ENCODE data around the gene AMPD3. TPM values are rescaled to one million over a fixed set of nuclear protein-coding genes. Genes with fewer than 3 reads are reported as not detected.

Gene AMPD3
- total RNA-seq, 1 donor from 2014 or later: 3.0 TPM

GRCh38 chr11:10540546-10540914 is 85.5 kb downstream of the AMPD3 start:
- Histone ChIP-seq H3K9ac (peak overlapping the region; percentile 71), H3F3A (ENCODE audit: low read depth) (no peaks in the 10 kb centered on the region), H3K36me3 (no peaks in the 10 kb centered on the region), H3K27me3 (peaks cover 8% of the 10 kb centered on the region), H3K4me3 (peak overlapping the region; percentile 89), H2AFZ (replicated peaks) (peak overlapping the region; percentile 87), H4K20me1 (ENCODE audit: low read depth) (no peaks in the 10 kb centered on the region), H3K4me1 (peaks cover 6% of the 10 kb centered on the region), H3K79me2 (ENCODE audit: low read depth) (peaks cover 12% of the 10 kb centered on the region), H3K4me2 (peak overlapping the region; percentile 94), H3K27ac (no peak overlapping the region), H3K9me3 (ENCODE audit: low read depth) (no peaks in the 10 kb centered on the region)
- Mint-ChIP-seq H3K4me3 (peak overlapping the region; percentile 93), H3K27ac (no peak overlapping the region), H3K9me3 (no peaks in the 10 kb centered on the region), H3K36me3 (no peaks in the 10 kb centered on the region), H3K27me3 (ENCODE audit: insufficient read depth, low read depth) (peaks cover 2% of the 10 kb centered on the region), H3K4me1 (peaks cover 14% of the 10 kb centered on the region)
- no peak for TF ChIP-seq EZH2phosphoT487 (IDR thresholded peaks at IDR 0.05)
- TF ChIP-seq CTCF (IDR thresholded peaks at IDR 0.05): no peak
- no peak for TF ChIP-seq EZH2 (IDR thresholded peaks at IDR 0.05)
- peak; percentile 74 for DNase-seq (ENCODE audit: low spot score)

- Mint-ChIP-seq H3K36me3 (no peaks in the 10 kb centered on the region), H3K4me1 (peaks cover 14% of the 10 kb centered on the region), H3K9me3 (no peaks in the 10 kb centered on the region), H3K27ac (peak within 1 kb of the TSS; percentile 81), H3K4me3 (peak within 1 kb of the TSS; percentile 93), H3K27me3 (ENCODE audit: insufficient read depth, low read depth) (peaks cover 2% of the 10 kb centered on the region)
- no peaks in the 10 kb centered on the region for H3K36me3 ChIP-seq
- peak within 1 kb of the TSS; percentile 71 for H3K9ac ChIP-seq
- H3K4me2 ChIP-seq: peak within 1 kb of the TSS; percentile 94
- H3K4me1 ChIP-seq: peaks cover 6% of the 10 kb centered on the region
- no peaks in the 10 kb centered on the region for H4K20me1 ChIP-seq (ENCODE audit: low read depth)
- H3K79me2 ChIP-seq (ENCODE audit: low read depth): peaks cover 12% of the 10 kb centered on the region
- TF ChIP-seq EZH2 (IDR thresholded peaks at IDR 0.05) (no peak), EZH2phosphoT487 (IDR thresholded peaks at IDR 0.05) (no peak), CTCF (IDR thresholded peaks at IDR 0.05) (peak; percentile 77)
- peaks cover 8% of the 10 kb centered on the region for H3K27me3 ChIP-seq
- peak within 1 kb of the TSS; percentile 87 for H2AFZ ChIP-seq (replicated peaks)
- H3K9me3 ChIP-seq (ENCODE audit: low read depth): no peaks in the 10 kb centered on the region
- no peaks in the 10 kb centered on the region for H3F3A ChIP-seq (ENCODE audit: low read depth)
- peak; percentile 98 for DNase-seq (ENCODE audit: low spot score)
- H3K4me3 ChIP-seq: peak within 1 kb of the TSS; percentile 89
- no peak within 1 kb of the TSS for H3K27ac ChIP-seq
Observed at GRCh38 chr11:10540915-10541560, 86.0 kb downstream of the AMPD3 start, which contains the start of gene RNF141. TSS of gene RNF141 (minus strand) at chr11:10541187. CDS start at chr11:10534158, 7,029 bp downstream.

GRCh38 chr11:10541561-10541930 is 86.5 kb downstream of the AMPD3 start:
- Histone ChIP-seq H3K36me3 (no peaks in the 10 kb centered on the region), H3K79me2 (ENCODE audit: low read depth) (peaks cover 12% of the 10 kb centered on the region), H3K27ac (no peak overlapping the region), H3K4me2 (peak overlapping the region; percentile 94), H3K27me3 (peaks cover 8% of the 10 kb centered on the region), H3K9ac (no peak overlapping the region), H3F3A (ENCODE audit: low read depth) (no peaks in the 10 kb centered on the region), H3K9me3 (ENCODE audit: low read depth) (no peaks in the 10 kb centered on the region), H3K4me1 (peaks cover 6% of the 10 kb centered on the region), H4K20me1 (ENCODE audit: low read depth) (no peaks in the 10 kb centered on the region), H3K4me3 (peak overlapping the region; percentile 89), H2AFZ (replicated peaks) (peak overlapping the region; percentile 86)
- Mint-ChIP-seq H3K27ac (peak overlapping the region; percentile 81), H3K4me3 (peak overlapping the region; percentile 93), H3K9me3 (no peaks in the 10 kb centered on the region), H3K36me3 (no peaks in the 10 kb centered on the region), H3K27me3 (ENCODE audit: insufficient read depth, low read depth) (peaks cover 2% of the 10 kb centered on the region), H3K4me1 (peaks cover 14% of the 10 kb centered on the region)
- TF ChIP-seq EZH2 (IDR thresholded peaks at IDR 0.05) (no peak), EZH2phosphoT487 (IDR thresholded peaks at IDR 0.05) (no peak), CTCF (IDR thresholded peaks at IDR 0.05) (no peak)
- no peak for DNase-seq (ENCODE audit: low spot score)

Measured in neural progenitor cell (in vitro differentiated cells).